HG03442 (cell line): ENCODE data around the gene SEMA4A.

ENCODE experiments used
- ATAC-seq: cut with Tn5 transposase; IDR thresholded peaks from one replicate; pipeline ENCODE4 v1.9.1; 2021; ENCODE audit warnings: mild to moderate bottlenecking, moderate library complexity; ENCODE audit not compliant: unreplicated experiment

The SEMA4A gene

DNA sequence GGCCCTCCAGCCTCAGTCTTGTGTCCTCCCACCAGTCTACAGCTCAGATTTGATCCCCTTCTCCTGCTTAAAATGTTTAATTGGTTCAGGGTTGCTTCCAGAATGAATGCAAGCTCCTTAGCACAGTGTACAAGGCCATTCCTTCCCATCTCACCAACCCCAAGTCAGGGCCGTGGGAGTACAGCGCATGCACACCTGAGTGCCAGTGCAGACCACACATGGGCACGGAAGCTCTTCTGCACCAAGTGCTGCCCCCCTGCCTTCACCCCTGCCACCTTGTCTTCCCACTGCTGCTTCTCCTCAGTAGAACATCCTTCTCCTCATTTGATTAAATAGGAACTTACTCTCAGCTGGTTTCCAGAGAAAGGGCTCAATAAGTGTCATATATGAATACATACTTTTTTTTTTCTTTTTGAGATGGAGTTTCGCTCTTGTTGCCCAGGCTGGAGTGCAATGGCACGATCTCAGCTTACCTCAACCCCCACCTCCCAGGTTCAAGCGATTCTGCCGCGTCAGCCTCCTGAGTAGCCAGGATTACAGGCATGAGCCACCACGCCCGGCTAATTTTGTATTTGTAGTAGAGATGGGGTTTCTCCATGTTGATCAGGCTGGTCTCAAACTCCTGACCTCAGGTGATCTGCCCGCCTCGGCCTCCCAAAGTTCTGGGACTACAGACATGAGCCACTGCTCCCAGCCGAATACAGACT lies 68.8 kb downstream of the SEMA4A start:
- no peak for ATAC-seq

DNA sequence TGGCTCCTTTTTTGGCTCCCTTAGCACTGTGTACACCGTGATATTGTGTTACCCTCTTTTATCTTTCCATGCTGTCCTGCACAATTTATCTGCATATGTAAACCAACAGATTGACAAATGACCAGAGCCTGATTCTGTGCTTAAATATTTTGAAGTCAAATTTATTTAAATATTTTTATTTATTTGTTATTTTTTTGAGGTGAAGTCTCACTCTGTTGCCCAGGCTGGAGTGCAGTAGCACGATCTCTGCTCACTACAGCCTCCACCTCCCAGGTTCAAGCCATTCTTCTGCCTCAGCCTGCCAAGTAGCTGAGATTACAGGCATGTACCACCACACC lies 72.3 kb downstream of the SEMA4A start:
- no peak for ATAC-seq

DNA sequence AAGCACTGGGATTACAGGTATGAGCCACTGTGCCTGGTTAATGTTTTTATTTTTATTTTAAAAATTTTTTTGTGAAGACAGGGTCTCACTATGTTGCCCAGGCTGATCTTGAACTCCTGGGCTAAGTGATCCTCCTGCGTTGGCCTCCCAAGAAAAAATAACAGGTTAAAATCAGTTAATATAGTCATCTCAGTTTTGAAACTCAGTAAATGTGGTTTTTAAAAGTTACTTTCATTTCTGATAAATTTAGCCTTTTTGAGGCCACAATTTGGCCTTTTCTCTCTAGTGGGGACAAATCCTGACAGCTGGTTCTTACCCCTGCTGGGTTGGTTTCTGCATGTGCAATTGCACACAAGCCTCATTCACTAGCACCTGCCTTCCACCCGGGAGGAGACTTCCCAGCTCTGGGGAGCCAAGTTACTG lies 72.7 kb downstream of the SEMA4A start:
- peak; percentile 68 for ATAC-seq

DNA sequence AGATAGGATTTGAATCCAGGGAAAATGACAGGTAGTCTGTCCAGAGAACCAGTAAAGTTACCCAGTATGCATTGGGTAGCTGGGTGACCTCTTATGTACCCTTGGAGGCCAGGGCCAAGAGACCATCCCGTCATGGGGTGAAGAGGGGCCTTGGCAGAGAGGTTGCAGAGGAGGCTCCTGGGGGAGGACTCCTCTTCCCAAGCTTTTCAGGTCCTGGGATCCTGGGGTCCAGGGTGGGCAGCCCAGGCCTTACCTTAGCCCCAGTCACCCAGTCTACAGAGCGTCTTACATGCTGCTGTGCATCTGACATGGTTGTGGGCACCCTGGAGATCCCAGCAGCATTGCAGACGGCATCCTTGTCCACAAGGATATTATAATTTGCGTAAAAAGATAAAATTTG lies 73.4 kb downstream of the SEMA4A start:
- no peak for ATAC-seq
